Lung (tissue), 12 donors: Measurements from ENCODE around the gene CD63. TPM values are rescaled to one million over a fixed set of nuclear protein-coding genes. Genes with fewer than 3 reads are reported as not detected.
A peak's percentile ranks its signal among the peaks of the same experiment; 100 is the strongest.

Source experiments
- ATAC-seq: fragments of 200-7000 bp; cut with Tn5 transposase; one replicate; pipeline ENCODE4 v1.9.1; 2020; ENCODE audit warnings: moderate number of reproducible peaks; ENCODE audit not compliant: insufficient read depth, low FRiP score
- DNase-seq, 3 donors: peaks; one replicate each; pipeline ENCODE4 v3.0.0-alpha.2; 2013 to 2017
- H3K27ac ChIP-seq, 2 donors: one replicate each; pipeline ENCODE4 v1.5.1; 2013; ENCODE audit warnings: mild to moderate bottlenecking in 2 of 2, moderate library complexity in 2 of 2, control low read depth in 1 of 2, inconsistent platforms in 1 of 2, low read depth in 1 of 2, low read length in 1 of 2
- H3K27me3 ChIP-seq, 3 donors: one replicate each; pipeline ENCODE4 v1.5.1; 2013; ENCODE audit warnings: low read length in 2 of 3; ENCODE audit not compliant: control insufficient read depth in 3 of 3, insufficient read depth in 3 of 3
- H3K36me3 ChIP-seq, 4 donors: one replicate each; pipeline ENCODE4 v1.5.1; 2013; ENCODE audit warnings: low read length in 4 of 4, mild to moderate bottlenecking in 1 of 4, moderate library complexity in 1 of 4; ENCODE audit not compliant: control insufficient read depth in 4 of 4, insufficient read depth in 4 of 4
- H3K4me1 ChIP-seq, 5 donors: one replicate each; pipeline ENCODE4 v1.5.1; 2013; ENCODE audit warnings: low read length in 5 of 5, mild to moderate bottlenecking in 2 of 5, moderate library complexity in 1 of 5; ENCODE audit not compliant: control insufficient read depth in 5 of 5, insufficient read depth in 5 of 5
- H3K4me3 ChIP-seq: one replicate; pipeline ENCODE4 v1.5.1; 2013; ENCODE audit warnings: mild to moderate bottlenecking, control low read depth, moderate library complexity
- H3K9ac ChIP-seq, 2 donors: one replicate each; pipeline ENCODE4 v1.5.1; 2013; ENCODE audit warnings: low read length in 2 of 2, control low read depth in 1 of 2; ENCODE audit not compliant: insufficient read depth in 1 of 2
- H3K9me3 ChIP-seq, 4 donors: one replicate each; pipeline ENCODE4 v1.5.1; 2013; ENCODE audit warnings: low read length in 3 of 4, mild to moderate bottlenecking in 1 of 4, moderate library complexity in 1 of 4; ENCODE audit not compliant: control insufficient read depth in 4 of 4, insufficient read depth in 3 of 4
- WGBS, 2 donors: extraction: QIAGEN DNeasy Blood & Tissue Kit; methylation state at CpG; one replicate each; pipeline ENCODE4 v1.1.7; 2013; 5-methylcytosine and 5-hydroxymethylcytosine counted together
- polyA plus RNA-seq, 2 donors: library from polyadenylated mRNA; stranded (reverse); fragments of 200-250 nt; gene quantifications; one replicate each; pipeline ENCODE4 v1.2.1, GENCODE V29; 2013
- total RNA-seq, 2 donors: library from RNA; depleted of rRNA in 1 of 2; stranded (reverse); fragments of >200 nt in 1 of 2; gene quantifications; one replicate each; pipeline ENCODE4 v1.2.1, GENCODE V29; 2014 to 2021
- TF ChIP-seq, protein P1 (sequence below): IDR thresholded peaks from 2 replicates; pipeline ENCODE4 v1.5.1; 2012; ENCODE audit warnings: mild to moderate bottlenecking; ENCODE audit errors: control extremely low read depth, extremely low read depth
- donor health status: control.
- donor health status: control.
- donor health status: Bipolar disorder and iron deficiency.
- donor health status: healthy.
- donor health status: DM: yes; HTN: yes; CAD: no.

Gene CD63
- total and polyA plus RNA-seq, 4 donors: 516 to 2,824 (median 1,627) TPM

DNA sequence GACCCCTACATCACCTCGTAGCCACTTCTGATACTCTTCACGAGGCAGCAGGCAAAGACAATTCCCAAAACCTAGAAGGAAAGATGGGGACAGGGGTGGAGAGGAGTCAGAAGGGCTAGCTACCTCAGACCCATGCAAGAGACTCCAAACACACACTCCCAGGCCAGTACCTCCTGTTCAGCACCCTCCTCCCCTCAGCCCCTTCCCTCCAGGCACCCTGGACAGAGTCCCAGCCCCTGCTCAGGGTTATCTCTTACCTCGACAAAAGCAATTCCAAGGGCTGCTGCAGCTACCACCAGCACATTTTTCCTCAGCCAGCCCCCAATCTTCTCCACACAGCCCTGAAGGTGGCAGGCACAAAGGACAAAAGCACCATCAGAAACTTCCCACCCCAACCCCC lies 3.3 kb downstream of the CD63 start:
- Histone ChIP-seq H3K9ac (no peak overlapping the region), H3K27me3 (no peaks in the 10 kb centered on the region), H3K36me3 (peaks cover 5 to 38% (median 32%) of the 10 kb centered on the region in 4 donors), H3K9me3 (no peaks in the 10 kb centered on the region), H3K4me3 (no peak overlapping the region), H3K4me1 (peaks cover 0 to 25% (median 10%) of the 10 kb centered on the region in 5 donors), H3K27ac (no peak overlapping the region)
- TF ChIP-seq, protein P1, sequence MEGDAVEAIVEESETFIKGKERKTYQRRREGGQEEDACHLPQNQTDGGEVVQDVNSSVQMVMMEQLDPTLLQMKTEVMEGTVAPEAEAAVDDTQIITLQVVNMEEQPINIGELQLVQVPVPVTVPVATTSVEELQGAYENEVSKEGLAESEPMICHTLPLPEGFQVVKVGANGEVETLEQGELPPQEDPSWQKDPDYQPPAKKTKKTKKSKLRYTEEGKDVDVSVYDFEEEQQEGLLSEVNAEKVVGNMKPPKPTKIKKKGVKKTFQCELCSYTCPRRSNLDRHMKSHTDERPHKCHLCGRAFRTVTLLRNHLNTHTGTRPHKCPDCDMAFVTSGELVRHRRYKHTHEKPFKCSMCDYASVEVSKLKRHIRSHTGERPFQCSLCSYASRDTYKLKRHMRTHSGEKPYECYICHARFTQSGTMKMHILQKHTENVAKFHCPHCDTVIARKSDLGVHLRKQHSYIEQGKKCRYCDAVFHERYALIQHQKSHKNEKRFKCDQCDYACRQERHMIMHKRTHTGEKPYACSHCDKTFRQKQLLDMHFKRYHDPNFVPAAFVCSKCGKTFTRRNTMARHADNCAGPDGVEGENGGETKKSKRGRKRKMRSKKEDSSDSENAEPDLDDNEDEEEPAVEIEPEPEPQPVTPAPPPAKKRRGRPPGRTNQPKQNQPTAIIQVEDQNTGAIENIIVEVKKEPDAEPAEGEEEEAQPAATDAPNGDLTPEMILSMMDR: no peak
- ATAC-seq: no peak
- WGBS, 2 donors: 64 to 78% methylated on average over 3 of the region's 3 CpGs
- no peak for DNase-seq

DNA sequence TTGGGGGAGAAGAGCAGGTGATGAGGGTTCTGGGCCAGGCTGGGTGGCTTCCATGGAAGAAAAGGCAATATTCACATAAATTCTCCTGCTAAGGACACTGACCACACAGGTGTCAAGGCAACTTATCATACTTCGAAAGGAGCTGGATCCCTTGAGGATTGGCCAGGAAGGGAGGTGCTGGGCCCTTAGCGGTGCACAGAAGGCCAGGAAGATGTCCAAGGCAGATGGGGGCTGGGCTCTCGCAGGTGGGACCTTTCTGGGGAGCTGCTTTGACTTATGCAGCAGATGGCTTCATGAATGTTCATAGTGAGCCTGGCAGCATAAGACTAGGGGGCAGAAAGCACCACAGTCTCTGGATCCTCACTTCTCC lies 3.9 kb downstream of the CD63 start:
- DNase-seq (no peak), ATAC-seq (no peak)
- Histone ChIP-seq H3K4me1 (peaks cover 0 to 18% (median 6%) of the 10 kb centered on the region in 5 donors), H3K27ac (no peak overlapping the region), H3K9ac (no peak overlapping the region), H3K4me3 (no peak overlapping the region), H3K36me3 (peaks cover 5 to 41% (median 32%) of the 10 kb centered on the region in 4 donors), H3K27me3 (no peaks in the 10 kb centered on the region), H3K9me3 (no peaks in the 10 kb centered on the region)
- TF ChIP-seq, protein P1: no peak
- WGBS, 2 donors: 68 to 87% methylated on average over 3 of the region's 3 CpGs

- Histone ChIP-seq H3K27ac (no peak overlapping the region), H3K9ac (no peak overlapping the region), H3K9me3 (no peaks in the 10 kb centered on the region), H3K36me3 (peaks cover 5 to 45% (median 33%) of the 10 kb centered on the region in 4 donors), H3K4me3 (no peak overlapping the region), H3K4me1 (peaks cover 0 to 15% (median 6%) of the 10 kb centered on the region in 5 donors), H3K27me3 (no peaks in the 10 kb centered on the region)
- TF ChIP-seq, protein P1: peak; percentile 23
- peak; percentile 52 to 68 (median 66) for DNase-seq
- no peak for ATAC-seq
- 59% methylated on average over 11 of the region's 11 CpGs for WGBS, 2 donors
Measured at GRCh38 chr12:55724226-55724939, 4.4 kb downstream of the CD63 start.
